SJCRH30 (cell line): ENCODE measurements around the gene SPI1. TPM values are rescaled to one million over a fixed set of nuclear protein-coding genes. Genes with fewer than 3 reads are reported as not detected.

Experiments
- DNase-seq, 2 experiments: peaks; one replicate each; pipeline ENCODE4 v3.0.0-alpha.2; 2015 to 2020
- H3K27ac ChIP-seq: fragments of 250-450 bp; sonication (Bioruptor Pico); 2 replicates; pipeline ENCODE4 v1.5.1; 2020; ENCODE audit warnings: mild to moderate bottlenecking, moderate library complexity
- H3K27me3 ChIP-seq: fragments of 250-450 bp; sonication (Bioruptor Pico); 2 replicates; pipeline ENCODE4 v1.5.1; 2020; ENCODE audit warnings: mild to moderate bottlenecking, moderate library complexity
- H3K36me3 ChIP-seq: fragments of 250-450 bp; sonication (Bioruptor Pico); 2 replicates; pipeline ENCODE4 v1.5.1; 2020; ENCODE audit warnings: mild to moderate bottlenecking, moderate library complexity
- H3K4me1 ChIP-seq: fragments of 250-450 bp; sonication (Bioruptor Pico); 2 replicates; pipeline ENCODE4 v1.5.1; 2020; ENCODE audit warnings: mild to moderate bottlenecking, moderate library complexity
- H3K4me3 ChIP-seq: fragments of 250-450 bp; sonication (Bioruptor Pico); 2 replicates; pipeline ENCODE4 v1.5.1; 2020; ENCODE audit warnings: mild to moderate bottlenecking, moderate library complexity
- H3K9me3 ChIP-seq: fragments of 250-450 bp; sonication (Bioruptor Pico); replicated peaks from 2 replicates; pipeline ENCODE4 v1.5.1; 2020; ENCODE audit warnings: mild to moderate bottlenecking, moderate library complexity
- total RNA-seq: library from RNA; depleted of rRNA; stranded (reverse); fragments of >200 nt; shearing (Covaris generic); gene quantifications from 2 replicates; pipeline ENCODE4 v1.2.3, GENCODE V29; 2014

SPI1 gene
- total RNA-seq, 1 experiment from 2014 or later, result not detected

DNA sequence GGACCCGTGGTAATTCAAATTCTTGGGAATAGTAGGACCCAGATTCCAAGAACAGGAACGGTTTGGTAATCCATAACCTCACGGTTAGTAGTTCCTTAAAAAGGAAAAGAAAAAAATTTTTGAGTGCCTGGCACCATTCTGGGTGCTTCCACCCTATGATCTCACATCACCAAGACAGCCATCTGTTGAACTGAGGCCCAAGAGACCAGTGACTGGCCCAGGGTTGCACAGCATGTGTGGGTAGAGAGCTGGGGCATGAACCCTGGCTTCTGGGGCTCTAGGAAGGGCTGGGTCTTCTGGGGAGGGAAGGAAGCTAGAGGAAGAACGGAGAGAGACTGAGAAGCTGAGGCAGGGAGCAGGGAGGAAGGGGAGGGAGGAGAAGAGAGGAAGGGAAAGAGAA lies 4.7 kb upstream of the SPI1 start:
- Histone ChIP-seq H3K4me1 (no peaks in the 10 kb centered on the region), H3K27ac (no peak overlapping the region), H3K9me3 (no peaks in the 10 kb centered on the region), H3K27me3 (no peaks in the 10 kb centered on the region; the same call in 1 of the 2 replicates), H3K36me3 (no peaks in the 10 kb centered on the region), H3K4me3 (no peak overlapping the region)
- DNase-seq, result no peak

- H3K27ac ChIP-seq, result no peak overlapping the region
- no peaks in the 10 kb centered on the region for H3K9me3 ChIP-seq
- H3K4me3 ChIP-seq, result no peak overlapping the region
- DNase-seq, result no peak
- no peaks in the 10 kb centered on the region for H3K36me3 ChIP-seq
- peaks cover 6% of the 10 kb centered on the region; the same call in 1 of the 2 replicates for H3K27me3 ChIP-seq
- no peaks in the 10 kb centered on the region for H3K4me1 ChIP-seq
Measured at GRCh38 chr11:47380078-47380477, 1.7 kb upstream of the SPI1 start.

DNA sequence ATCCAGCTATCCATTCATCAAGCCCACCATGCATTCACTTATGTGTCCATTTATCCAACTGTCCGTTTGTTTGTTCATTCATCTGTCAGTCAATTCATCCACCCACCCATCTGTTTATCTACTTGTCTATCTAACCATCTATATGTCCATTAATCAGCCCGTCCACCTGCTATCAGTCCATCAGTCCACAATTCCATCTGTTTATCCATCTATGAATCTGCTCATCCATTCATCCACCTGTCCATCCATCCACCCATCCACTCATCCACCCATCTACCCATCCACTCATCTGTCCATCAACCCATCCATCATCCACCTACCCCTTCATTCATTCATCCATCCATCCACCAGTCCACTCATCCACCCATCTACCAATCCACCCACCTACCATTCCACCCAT lies 970 bp upstream of the SPI1 start:
- no peaks in the 10 kb centered on the region for H3K36me3 ChIP-seq

GRCh38 chr11:47378836-47379170 lies 456 bp upstream of the SPI1 start:
- Histone ChIP-seq H3K27ac (no peak overlapping the region), H3K9me3 (no peaks in the 10 kb centered on the region), H3K27me3 (peaks cover 6% of the 10 kb centered on the region; the same call in 1 of the 2 replicates), H3K4me3 (no peak overlapping the region), H3K4me1 (no peaks in the 10 kb centered on the region), H3K36me3 (no peaks in the 10 kb centered on the region)
- DNase-seq, result no peak

More for the DNA sequence above, 970 bp upstream of the SPI1 start:
- H3K4me3 ChIP-seq, result no peak overlapping the region
- no peaks in the 10 kb centered on the region for H3K4me1 ChIP-seq
- no peak for DNase-seq
- no peak overlapping the region for H3K27ac ChIP-seq
- H3K9me3 ChIP-seq, result no peaks in the 10 kb centered on the region
- peaks cover 6% of the 10 kb centered on the region; the same call in 1 of the 2 replicates for H3K27me3 ChIP-seq

DNA sequence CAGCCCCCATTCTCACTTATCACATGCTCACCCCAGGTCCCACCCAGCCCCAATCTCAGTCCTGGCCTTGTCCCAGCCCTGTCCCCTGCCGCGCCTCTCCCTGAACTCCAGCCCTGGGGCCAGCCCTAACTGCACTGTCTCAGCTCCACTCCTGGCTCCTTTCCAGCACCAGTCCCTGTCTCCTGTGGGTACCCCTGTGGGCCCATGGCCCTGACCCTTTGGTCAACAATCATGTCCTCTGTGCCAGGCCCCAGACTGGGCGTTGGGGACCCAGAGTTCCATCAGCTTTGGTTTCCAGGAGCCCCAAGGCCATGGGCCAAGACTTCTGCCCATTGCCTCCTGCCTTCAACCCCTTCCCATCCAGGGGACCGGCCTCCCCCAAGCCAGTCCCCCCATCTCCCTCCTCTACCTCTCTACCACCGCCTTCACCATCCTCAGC lies 757 bp downstream of the SPI1 start:
- peaks cover 6% of the 10 kb centered on the region; the same call in 1 of the 2 replicates for H3K27me3 ChIP-seq
- no peaks in the 10 kb centered on the region for H3K36me3 ChIP-seq
- H3K9me3 ChIP-seq, result no peaks in the 10 kb centered on the region
- H3K4me3 ChIP-seq, result no peak overlapping the region
- no peak overlapping the region for H3K27ac ChIP-seq
- H3K4me1 ChIP-seq, result no peaks in the 10 kb centered on the region
- DNase-seq, result no peak

- no peaks in the 10 kb centered on the region for H3K4me1 ChIP-seq
- DNase-seq, result no peak
- H3K27ac ChIP-seq, result no peak overlapping the region
- no peak overlapping the region for H3K4me3 ChIP-seq
- H3K9me3 ChIP-seq, result no peaks in the 10 kb centered on the region
- H3K27me3 ChIP-seq, result peaks cover 6% of the 10 kb centered on the region; the same call in 1 of the 2 replicates
- no peaks in the 10 kb centered on the region for H3K36me3 ChIP-seq
Measured at GRCh38 chr11:47376525-47377371, 1.6 kb downstream of the SPI1 start.

DNA sequence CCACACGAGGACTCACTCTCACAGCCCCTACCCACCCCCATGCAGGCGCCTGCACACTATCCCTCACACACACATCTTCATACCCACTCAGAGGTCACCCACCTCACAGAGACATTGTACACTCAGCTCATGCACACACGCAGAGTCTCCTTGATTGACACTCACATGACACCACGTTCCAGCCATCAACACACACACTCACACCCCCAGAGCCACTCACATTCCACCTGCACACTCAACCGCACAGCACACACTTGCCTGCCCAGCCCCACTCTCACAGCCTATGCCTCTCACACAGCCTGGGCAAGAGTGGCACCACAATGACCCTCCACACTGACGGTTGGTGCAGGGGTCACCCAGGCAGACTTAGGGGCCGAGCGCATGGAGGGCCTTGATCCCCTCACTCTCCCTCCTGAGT lies 2.2 kb downstream of the SPI1 start:
- Histone ChIP-seq H3K27me3 (peaks cover 6% of the 10 kb centered on the region; the same call in 1 of the 2 replicates), H3K4me1 (no peaks in the 10 kb centered on the region), H3K4me3 (no peak overlapping the region), H3K9me3 (no peaks in the 10 kb centered on the region), H3K27ac (no peak overlapping the region), H3K36me3 (no peaks in the 10 kb centered on the region)
- DNase-seq, result no peak

DNA sequence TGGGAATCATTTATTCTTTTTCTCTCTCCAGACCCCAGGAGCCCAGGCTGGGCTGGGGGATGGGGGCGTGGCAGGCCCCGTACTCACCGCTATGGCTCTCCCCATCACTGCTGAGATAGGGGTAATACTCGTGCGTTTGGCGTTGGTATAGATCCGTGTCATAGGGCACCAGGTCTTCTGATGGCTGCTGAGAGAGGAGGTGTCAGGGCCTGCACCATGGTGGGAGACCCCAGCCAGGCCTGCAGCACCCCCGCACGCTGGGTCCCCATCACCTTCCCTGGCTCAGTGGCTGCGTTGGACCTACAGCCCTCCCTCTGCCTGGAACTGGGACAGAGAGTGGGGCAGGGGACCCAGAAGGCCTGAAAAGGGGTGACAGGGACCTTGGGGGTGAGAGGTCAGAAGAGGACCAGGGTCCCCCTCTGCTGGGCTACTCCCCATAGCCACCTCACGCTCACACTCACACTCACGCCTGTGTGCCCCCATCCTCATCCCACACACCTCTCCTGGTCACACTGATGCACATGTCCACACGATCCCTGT lies 2.7 kb downstream of the SPI1 start:
- peaks cover 6% of the 10 kb centered on the region; the same call in 1 of the 2 replicates for H3K27me3 ChIP-seq
- no peak overlapping the region for H3K4me3 ChIP-seq
- no peak for DNase-seq
- H3K27ac ChIP-seq, result no peak overlapping the region
- H3K36me3 ChIP-seq, result no peaks in the 10 kb centered on the region
- no peaks in the 10 kb centered on the region for H3K4me1 ChIP-seq
- H3K9me3 ChIP-seq, result no peaks in the 10 kb centered on the region

DNA sequence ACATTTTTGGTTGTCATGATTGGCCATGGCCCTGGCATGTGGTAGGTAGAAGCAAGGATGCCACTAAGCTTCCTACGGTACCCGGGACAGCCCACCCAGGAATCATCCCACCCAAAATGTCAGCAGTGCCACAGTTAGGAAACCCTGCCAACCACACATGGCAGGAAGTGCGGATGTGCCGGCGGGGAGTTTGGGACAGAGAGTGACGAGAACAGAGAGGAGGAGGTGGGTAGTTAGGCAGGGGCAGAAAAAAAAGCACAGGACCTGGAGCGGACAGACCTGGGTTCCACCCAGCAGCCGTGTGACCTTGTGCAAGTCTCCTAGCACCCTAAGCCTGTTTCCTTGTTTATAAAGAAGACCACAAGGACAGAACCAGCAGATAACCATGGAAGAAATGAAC lies 3.3 kb downstream of the SPI1 start:
- peaks cover 6% of the 10 kb centered on the region; the same call in 1 of the 2 replicates for H3K27me3 ChIP-seq
- no peak for DNase-seq
- no peak overlapping the region for H3K4me3 ChIP-seq
- no peaks in the 10 kb centered on the region for H3K9me3 ChIP-seq
- no peaks in the 10 kb centered on the region for H3K36me3 ChIP-seq
- H3K27ac ChIP-seq, result no peak overlapping the region
- no peaks in the 10 kb centered on the region for H3K4me1 ChIP-seq

DNA sequence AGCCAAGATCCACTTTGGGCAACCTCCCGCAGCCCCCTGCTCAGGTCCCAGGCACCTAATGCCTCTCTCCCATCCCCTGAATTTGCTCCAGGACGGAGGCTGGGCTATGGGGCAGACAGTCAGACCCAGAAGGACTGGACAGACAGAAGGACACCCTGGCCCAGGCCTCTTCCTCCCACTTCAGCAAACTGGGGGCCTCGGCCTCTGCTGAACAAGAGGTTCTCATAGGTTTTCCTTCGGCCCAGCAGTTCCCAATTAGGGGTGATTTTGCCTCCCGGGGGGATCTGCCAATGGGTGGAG lies 3.7 kb downstream of the SPI1 start:
- no peaks in the 10 kb centered on the region for H3K36me3 ChIP-seq
- no peaks in the 10 kb centered on the region for H3K9me3 ChIP-seq
- H3K4me1 ChIP-seq, result no peaks in the 10 kb centered on the region
- DNase-seq, result no peak
- H3K4me3 ChIP-seq, result no peak overlapping the region
- peaks cover 6% of the 10 kb centered on the region; the same call in 1 of the 2 replicates for H3K27me3 ChIP-seq
- no peak overlapping the region for H3K27ac ChIP-seq

GRCh38 chr11:47373876-47374719 lies 4.2 kb downstream of the SPI1 start:
- DNase-seq, result peak; percentile 78 to 84
- H3K4me1 ChIP-seq, result no peaks in the 10 kb centered on the region
- H3K4me3 ChIP-seq, result no peak overlapping the region
- peaks cover 6% of the 10 kb centered on the region; the same call in 1 of the 2 replicates for H3K27me3 ChIP-seq
- H3K9me3 ChIP-seq, result no peaks in the 10 kb centered on the region
- H3K27ac ChIP-seq, result no peak overlapping the region
- H3K36me3 ChIP-seq, result no peaks in the 10 kb centered on the region

- H3K4me3 ChIP-seq, result no peak overlapping the region
- no peaks in the 10 kb centered on the region for H3K4me1 ChIP-seq
- DNase-seq, result no peak
- no peak overlapping the region for H3K27ac ChIP-seq
- peaks cover 6% of the 10 kb centered on the region; the same call in 1 of the 2 replicates for H3K27me3 ChIP-seq
- H3K9me3 ChIP-seq, result no peaks in the 10 kb centered on the region
- no peaks in the 10 kb centered on the region for H3K36me3 ChIP-seq
Measured at GRCh38 chr11:47372422-47372821, 5.9 kb downstream of the SPI1 start.

- H3K4me3 ChIP-seq, result no peak overlapping the region
- DNase-seq, result no peak
- no peaks in the 10 kb centered on the region for H3K4me1 ChIP-seq
- H3K36me3 ChIP-seq, result no peaks in the 10 kb centered on the region
- H3K9me3 ChIP-seq, result no peaks in the 10 kb centered on the region
- no peak overlapping the region for H3K27ac ChIP-seq
- H3K27me3 ChIP-seq, result peaks cover 8% of the 10 kb centered on the region; the same call in 1 of the 2 replicates
Measured at GRCh38 chr11:47369676-47370075, 8.7 kb downstream of the SPI1 start.

DNA sequence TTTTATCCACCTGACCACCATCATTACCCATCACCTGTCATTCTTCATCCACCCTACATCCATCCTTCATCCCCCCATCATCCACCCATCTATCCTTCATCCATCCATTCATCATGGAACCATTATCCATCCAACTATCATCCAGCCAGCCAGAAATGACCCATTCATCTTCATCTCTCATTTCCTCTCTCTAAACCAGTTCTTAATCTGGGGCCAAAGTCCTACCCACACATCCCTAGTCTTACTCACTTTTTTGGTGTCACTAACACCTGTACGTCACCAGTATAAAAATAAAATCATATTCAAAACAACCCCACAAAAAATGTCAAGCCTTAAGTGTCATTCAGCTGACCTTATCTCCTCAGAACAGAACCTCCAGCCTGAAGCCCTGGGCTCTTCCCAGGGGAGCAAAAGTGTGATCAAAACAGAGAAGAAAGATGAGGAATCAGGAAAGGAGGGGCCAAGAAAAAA lies 12.3 kb downstream of the SPI1 start:
- Histone ChIP-seq H3K27ac (no peak overlapping the region), H3K4me1 (no peaks in the 10 kb centered on the region)

GRCh38 chr11:47361419-47361818 lies 16.9 kb downstream of the SPI1 start:
- no peak overlapping the region for H3K4me3 ChIP-seq
- no peaks in the 10 kb centered on the region for H3K9me3 ChIP-seq
- no peak for DNase-seq
- no peak overlapping the region for H3K27ac ChIP-seq
- no peaks in the 10 kb centered on the region for H3K36me3 ChIP-seq
- 0 out of 2 replicates have a peak, but pooled peaks cover 5% of the 10 kb centered on the region for H3K27me3 ChIP-seq
- no peaks in the 10 kb centered on the region for H3K4me1 ChIP-seq

More for the DNA sequence above, 12.3 kb downstream of the SPI1 start:
- Histone ChIP-seq H3K36me3 (no peaks in the 10 kb centered on the region), H3K27me3 (peaks cover 9% of the 10 kb centered on the region; the same call in 1 of the 2 replicates), H3K9me3 (no peaks in the 10 kb centered on the region), H3K4me3 (no peak overlapping the region)
- DNase-seq, result no peak
